Stimulated activated CD4-positive, alpha-beta T cell treated with anti-CD3 and anti-CD28 coated beads, Interleukin-2, amount 100 ng/mL, for 4 hours (primary cell): ENCODE measurements around the gene SERPINA1.

Experiments used
- DNase-seq: peaks from one replicate; pipeline ENCODE4 v3.0.0-alpha.2; 2020; ENCODE audit warnings: low read depth

Gene SERPINA1

GRCh38 chr14:94382716-94383596 lies 5.4 kb downstream of the SERPINA1 start:
- no peak for DNase-seq

GRCh38 chr14:94382099-94382715 lies 6.2 kb downstream of the SERPINA1 start:
- DNase-seq, result no peak

- DNase-seq, result no peak
Measured at GRCh38 chr14:94381149-94382030, 7.0 kb downstream of the SERPINA1 start.

GRCh38 chr14:94380225-94381148 lies 7.9 kb downstream of the SERPINA1 start:
- DNase-seq, result no peak

- DNase-seq, result no peak
Measured at GRCh38 chr14:94379291-94380224, 8.8 kb downstream of the SERPINA1 start.

GRCh38 chr14:94378527-94379290 lies 9.7 kb downstream of the SERPINA1 start:
- DNase-seq, result no peak

- DNase-seq, result no peak
Measured at GRCh38 chr14:94377866-94378470, 10.4 kb downstream of the SERPINA1 start.

GRCh38 chr14:94376976-94377865 lies 11.2 kb downstream of the SERPINA1 start:
- no peak for DNase-seq

- DNase-seq, result no peak
Measured at GRCh38 chr14:94376108-94376975, 12.1 kb downstream of the SERPINA1 start.

GRCh38 chr14:94375552-94376107 lies 12.8 kb downstream of the SERPINA1 start:
- DNase-seq, result no peak

GRCh38 chr14:94374749-94375260 lies 13.6 kb downstream of the SERPINA1 start:
- DNase-seq, result no peak

- no peak for DNase-seq
Measured at GRCh38 chr14:94374116-94374515, 14.3 kb downstream of the SERPINA1 start.

- no peak for DNase-seq
Measured at GRCh38 chr14:94373708-94374107, 14.7 kb downstream of the SERPINA1 start.

GRCh38 chr14:94372021-94372605 lies 16.3 kb downstream of the SERPINA1 start:
- no peak for DNase-seq

- DNase-seq, result no peak
Measured at GRCh38 chr14:94370524-94370910, 17.9 kb downstream of the SERPINA1 start.
